Stimulated activated CD4-positive, alpha-beta T cell treated with anti-CD3 and anti-CD28 coated beads, TNF-alpha, amount 100 ng/mL, for 24 hours (primary cell): ENCODE results near the gene LUM.

Experiments used
- DNase-seq, 3 experiments: peaks; one replicate each; pipeline ENCODE4 v3.0.0-alpha.2; 2020; ENCODE audit warnings: low read depth in 3 of 3

Gene LUM

GRCh38 chr12:91074851-91075250 is 36.4 kb downstream of the LUM start:
- DNase-seq, result no peak

GRCh38 chr12:91074154-91074709 is 37.1 kb downstream of the LUM start:
- DNase-seq, result no peak

- DNase-seq, result no peak
These were observed 37.9 kb downstream of the LUM start for GRCh38 chr12:91073426-91073825.

GRCh38 chr12:91072931-91073330 is 38.4 kb downstream of the LUM start:
- DNase-seq, result no peak

GRCh38 chr12:91070936-91071335 is 40.4 kb downstream of the LUM start:
- no peak for DNase-seq

GRCh38 chr12:91065396-91065795 is 45.9 kb downstream of the LUM start:
- no peak for DNase-seq

GRCh38 chr12:91064640-91065039 is 46.7 kb downstream of the LUM start:
- DNase-seq, result no peak

GRCh38 chr12:91061091-91061490 is 50.2 kb downstream of the LUM start:
- no peak for DNase-seq

- no peak for DNase-seq
These were observed 52.1 kb downstream of the LUM start for GRCh38 chr12:91059211-91059610.

GRCh38 chr12:91058786-91059185 is 52.5 kb downstream of the LUM start:
- no peak for DNase-seq

GRCh38 chr12:91057368-91058165 is 53.7 kb downstream of the LUM start, which contains the start of gene KERA:
KERA (minus strand) TSS chr12:91058024; CDS start chr12:91056281, 1,743 bp downstream.
- DNase-seq, result no peak

- DNase-seq, result no peak
These were observed 54.8 kb downstream of the LUM start for GRCh38 chr12:91056488-91056887.

- no peak for DNase-seq
These were observed 55.3 kb downstream of the LUM start for GRCh38 chr12:91055976-91056375.

- no peak for DNase-seq
These were observed 57.2 kb downstream of the LUM start for GRCh38 chr12:91053951-91054715.
